ENCODE measurements around the gene TMEM254. TPM values are rescaled to one million over a fixed set of nuclear protein-coding genes. Genes with fewer than 3 reads are reported as not detected.
"Not testable (repeated sequence)": the region's sequence is repeated elsewhere in the genome, so short reads cannot be mapped to it uniquely, and the experiment has no call there.

The TMEM254 gene
- total RNA-seq, 1 donor from 2014 or later, result 15.5 TPM

GRCh38 chr10:80132299-80133139 is 54.1 kb downstream of the TMEM254 start, which contains the start of gene PLAC9:
Gene PLAC9, plus strand, starts transcription at chr10:80132730. Its CDS starts 33 bp downstream, at chr10:80132763.
- intact Hi-C loops (cut with micrococcal nuclease), result no loop called here

- intact Hi-C loops (cut with micrococcal nuclease), result no loop called here
Measured at GRCh38 chr10:80133206-80133605, 54.7 kb downstream of the TMEM254 start.

DNA sequence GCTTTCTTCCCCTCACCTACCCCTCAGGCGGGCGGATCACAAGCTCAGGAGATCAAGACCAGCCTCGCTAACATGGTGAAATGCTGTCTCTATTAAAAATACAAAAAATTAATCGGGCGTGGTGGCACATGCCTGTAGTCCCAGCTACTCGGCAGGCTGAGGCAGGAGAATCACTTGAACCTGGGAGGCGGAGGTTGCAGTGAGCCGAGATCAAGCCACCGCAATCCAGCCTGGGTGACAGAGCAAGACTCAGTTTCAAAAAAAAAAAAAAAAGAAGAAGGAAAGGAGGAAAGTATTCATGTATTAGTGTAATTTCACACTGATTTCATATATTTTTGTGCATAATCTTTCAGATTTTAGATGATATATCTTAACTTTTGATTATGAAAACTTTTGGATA is 55.2 kb downstream of the TMEM254 start:
- intact Hi-C loops (cut with micrococcal nuclease), result not testable (repeated sequence)

DNA sequence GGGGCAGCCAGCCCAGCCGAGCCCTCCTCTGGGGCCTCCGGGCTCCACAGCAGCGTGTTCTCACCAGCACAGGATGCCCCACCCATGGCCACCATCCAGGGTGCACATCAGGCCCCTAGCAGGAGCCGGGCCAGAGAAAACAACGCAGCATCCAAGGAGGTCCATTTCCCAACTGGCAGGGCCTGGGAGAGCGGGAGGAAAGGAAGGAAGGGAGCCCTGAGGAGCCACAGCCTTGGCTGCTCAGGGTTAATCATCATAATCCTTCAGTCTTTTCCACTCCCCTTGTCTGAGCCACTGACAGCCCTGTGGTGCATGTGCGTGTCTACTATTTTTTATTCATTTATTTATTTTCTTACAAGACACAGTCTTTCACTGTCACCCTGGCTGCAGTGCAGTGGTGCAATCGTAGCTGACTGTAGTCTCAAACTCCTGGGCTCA is 57.7 kb downstream of the TMEM254 start:
- intact Hi-C loops (cut with micrococcal nuclease), result no loop called here

GRCh38 chr10:80137031-80137862 is 58.8 kb downstream of the TMEM254 start:
- intact Hi-C loops (cut with micrococcal nuclease), result no loop called here

- intact Hi-C loops (cut with micrococcal nuclease), result no loop called here
Measured at GRCh38 chr10:80137920-80138319, 59.5 kb downstream of the TMEM254 start.

DNA sequence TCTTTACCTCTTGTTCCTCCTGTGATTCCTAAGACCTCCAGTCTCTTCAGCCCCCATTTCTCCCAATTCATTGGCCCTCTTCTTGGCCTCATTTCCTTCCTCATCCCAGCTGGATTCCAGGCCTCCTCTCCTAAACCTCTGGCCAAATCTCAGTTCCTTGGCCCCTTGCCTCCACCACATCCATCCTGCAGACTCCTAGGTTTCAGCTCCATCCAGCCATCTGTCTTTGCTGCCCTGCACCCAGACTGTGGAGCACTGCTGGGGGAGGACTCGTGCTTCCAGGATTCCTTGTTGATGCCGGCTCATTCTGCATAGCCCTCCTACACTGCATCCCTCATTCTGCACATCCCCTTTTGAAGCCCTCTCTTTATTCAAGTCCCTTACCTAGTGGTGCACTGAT is 60.8 kb downstream of the TMEM254 start:
- intact Hi-C loops (cut with micrococcal nuclease), result no loop called here

DNA sequence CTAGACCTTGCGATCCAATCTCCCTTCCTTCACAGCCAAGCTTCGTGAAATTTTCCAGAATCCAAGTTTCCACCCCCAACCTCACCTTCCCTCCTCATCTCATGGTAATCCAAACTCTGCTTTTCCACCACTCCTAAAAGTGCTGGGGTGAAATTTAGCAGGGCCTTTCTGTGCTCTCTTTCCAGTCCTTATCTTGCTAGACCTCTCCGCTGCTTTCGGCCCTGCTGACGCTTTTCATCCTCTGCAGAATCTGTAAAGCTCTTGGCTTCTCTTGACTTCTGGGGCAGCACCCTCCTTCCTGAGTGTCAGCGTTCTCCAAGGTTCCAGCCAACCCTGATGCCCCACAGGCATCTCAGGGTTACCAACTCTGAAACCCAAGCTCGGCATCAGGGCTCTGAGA is 61.8 kb downstream of the TMEM254 start:
- intact Hi-C loops (cut with micrococcal nuclease), result loop anchor here (5.0 kb wide), 1 partner anchor 47 kb away; no protein-coding TSS in a partner anchor

GRCh38 chr10:80141696-80142460 is 63.4 kb downstream of the TMEM254 start:
- intact Hi-C loops (cut with micrococcal nuclease), result loop anchor here (5.0 kb wide), 1 partner anchor 45 kb away; no protein-coding TSS in a partner anchor

Other genes with a start within 250 kb of the TMEM254 start
- not detected in 2 replicates for gene SFTPD, start 129.6 kb upstream of the TMEM254 start, total RNA-seq
- not detected in 2 replicates for gene PLAC9, start 54.1 kb downstream of the TMEM254 start, total RNA-seq
- 231 and 244 TPM in 2 replicates for gene ANXA11, start 126.9 kb downstream of the TMEM254 start, total RNA-seq
- not detected in 2 replicates for gene MAT1A, start 211.0 kb downstream of the TMEM254 start, total RNA-seq

All from T-helper 2 cell treated with Interferon-gamma antibody and Interleukin-4, amounts not matched to agents 100 ng/mL and 5 ng/mL, for 36 hours (primary cell).